Lower leg skin (tissue), 3 donors: Measurements from ENCODE around the gene PAK4.

Source experiments
- POLR2A ChIP-seq, 2 donors: fragments of 450-650 bp; IDR thresholded peaks; one replicate each; pipeline ENCODE4 v1.6.1; 2016 to 2017; ENCODE audit warnings: antibody characterized with exemption in 2 of 2, mild to moderate bottlenecking in 1 of 2, moderate library complexity in 1 of 2
- TF ChIP-seq, protein P1 (sequence below), 3 donors: fragments of 450-650 bp; IDR thresholded peaks; one replicate each; pipeline ENCODE4 v1.5.1; 2016; ENCODE audit warnings: antibody characterized with exemption in 3 of 3, mild to moderate bottlenecking in 3 of 3, moderate library complexity in 2 of 3

DNA sequence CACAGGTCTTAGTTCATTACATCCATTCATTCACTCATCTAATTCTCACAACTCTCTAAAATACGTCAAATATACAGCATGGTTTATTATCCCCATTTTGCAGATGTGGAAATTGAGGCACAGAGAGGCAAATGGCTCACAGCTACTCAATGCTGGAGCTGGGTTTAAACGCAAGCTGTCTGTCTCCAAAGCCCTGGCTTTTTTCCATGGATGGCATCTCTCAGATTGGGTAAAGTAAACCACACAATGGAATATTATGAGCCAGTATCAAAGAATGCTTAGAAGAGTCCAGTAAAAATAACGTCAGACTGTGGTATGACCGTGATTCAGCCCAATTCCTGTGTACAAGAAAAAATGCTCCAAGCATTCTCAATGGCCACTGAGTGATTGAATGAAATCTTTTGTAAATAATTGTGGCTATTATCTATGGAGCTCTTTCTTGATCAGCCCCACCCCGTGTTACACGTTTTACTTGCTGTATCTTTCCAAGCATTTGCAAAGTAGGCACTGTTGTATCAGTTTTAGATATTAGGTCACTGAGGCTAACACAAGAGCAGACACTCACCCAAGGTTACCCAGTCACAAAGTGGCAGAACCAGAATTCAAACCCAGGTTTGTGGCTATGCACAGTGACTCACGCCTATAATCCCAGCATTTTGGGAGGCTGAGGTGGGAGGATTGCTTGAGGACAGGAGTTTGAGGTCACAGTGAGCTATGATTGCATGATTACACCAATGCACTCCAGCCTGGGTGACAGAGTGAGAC lies 47.0 kb upstream of the PAK4 start:
- TF ChIP-seq, protein P1, sequence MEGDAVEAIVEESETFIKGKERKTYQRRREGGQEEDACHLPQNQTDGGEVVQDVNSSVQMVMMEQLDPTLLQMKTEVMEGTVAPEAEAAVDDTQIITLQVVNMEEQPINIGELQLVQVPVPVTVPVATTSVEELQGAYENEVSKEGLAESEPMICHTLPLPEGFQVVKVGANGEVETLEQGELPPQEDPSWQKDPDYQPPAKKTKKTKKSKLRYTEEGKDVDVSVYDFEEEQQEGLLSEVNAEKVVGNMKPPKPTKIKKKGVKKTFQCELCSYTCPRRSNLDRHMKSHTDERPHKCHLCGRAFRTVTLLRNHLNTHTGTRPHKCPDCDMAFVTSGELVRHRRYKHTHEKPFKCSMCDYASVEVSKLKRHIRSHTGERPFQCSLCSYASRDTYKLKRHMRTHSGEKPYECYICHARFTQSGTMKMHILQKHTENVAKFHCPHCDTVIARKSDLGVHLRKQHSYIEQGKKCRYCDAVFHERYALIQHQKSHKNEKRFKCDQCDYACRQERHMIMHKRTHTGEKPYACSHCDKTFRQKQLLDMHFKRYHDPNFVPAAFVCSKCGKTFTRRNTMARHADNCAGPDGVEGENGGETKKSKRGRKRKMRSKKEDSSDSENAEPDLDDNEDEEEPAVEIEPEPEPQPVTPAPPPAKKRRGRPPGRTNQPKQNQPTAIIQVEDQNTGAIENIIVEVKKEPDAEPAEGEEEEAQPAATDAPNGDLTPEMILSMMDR (IDR thresholded peaks at IDR 0.05), result no peak
- no peak for TF ChIP-seq POLR2A (IDR thresholded peaks at IDR 0.05)
